NCI-H226 (cell line): ENCODE results near the gene PTPRD.

ENCODE experiments used
- DNase-seq: peaks from one replicate; pipeline ENCODE4 v3.0.0-alpha.2; 2015

PTPRD gene

DNA sequence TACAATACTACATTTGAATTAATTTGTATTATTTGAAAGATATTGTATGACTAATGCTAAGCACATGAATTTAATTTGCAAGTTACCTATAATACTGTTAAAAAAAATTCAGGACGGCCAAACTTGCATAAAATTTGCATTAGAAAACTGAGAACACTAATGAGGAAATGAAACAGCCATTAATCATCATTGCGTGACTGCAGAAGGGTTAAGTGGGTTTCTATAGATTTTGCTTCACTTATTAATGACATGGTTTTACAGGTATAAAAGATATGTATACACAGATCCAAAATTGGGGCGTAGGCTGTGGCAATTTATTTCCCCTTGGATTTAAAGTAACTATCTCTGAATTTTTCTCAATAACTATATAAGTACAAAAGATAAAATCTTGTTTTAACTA, 882.6 kb downstream of the PTPRD start:
- no peak for DNase-seq

DNA sequence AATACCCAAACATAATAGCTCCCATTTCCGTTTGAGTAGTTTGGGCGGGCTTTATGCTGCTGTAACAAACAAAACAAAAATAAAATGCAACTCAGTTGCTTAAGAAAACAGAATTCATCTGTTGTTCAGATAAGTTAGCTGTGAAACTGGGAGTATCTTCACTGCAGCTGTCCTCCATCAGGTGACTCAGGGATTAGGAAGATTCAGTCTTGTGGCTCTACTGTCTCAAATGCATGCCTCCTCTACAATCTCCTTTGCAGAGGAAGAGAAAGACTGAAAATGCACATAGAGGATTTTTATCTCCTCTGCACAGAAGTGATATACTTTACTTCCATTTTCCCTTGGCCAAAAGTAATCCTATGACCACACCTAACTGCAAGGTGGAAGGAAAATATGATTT, 883.7 kb downstream of the PTPRD start:
- DNase-seq = no peak

DNA sequence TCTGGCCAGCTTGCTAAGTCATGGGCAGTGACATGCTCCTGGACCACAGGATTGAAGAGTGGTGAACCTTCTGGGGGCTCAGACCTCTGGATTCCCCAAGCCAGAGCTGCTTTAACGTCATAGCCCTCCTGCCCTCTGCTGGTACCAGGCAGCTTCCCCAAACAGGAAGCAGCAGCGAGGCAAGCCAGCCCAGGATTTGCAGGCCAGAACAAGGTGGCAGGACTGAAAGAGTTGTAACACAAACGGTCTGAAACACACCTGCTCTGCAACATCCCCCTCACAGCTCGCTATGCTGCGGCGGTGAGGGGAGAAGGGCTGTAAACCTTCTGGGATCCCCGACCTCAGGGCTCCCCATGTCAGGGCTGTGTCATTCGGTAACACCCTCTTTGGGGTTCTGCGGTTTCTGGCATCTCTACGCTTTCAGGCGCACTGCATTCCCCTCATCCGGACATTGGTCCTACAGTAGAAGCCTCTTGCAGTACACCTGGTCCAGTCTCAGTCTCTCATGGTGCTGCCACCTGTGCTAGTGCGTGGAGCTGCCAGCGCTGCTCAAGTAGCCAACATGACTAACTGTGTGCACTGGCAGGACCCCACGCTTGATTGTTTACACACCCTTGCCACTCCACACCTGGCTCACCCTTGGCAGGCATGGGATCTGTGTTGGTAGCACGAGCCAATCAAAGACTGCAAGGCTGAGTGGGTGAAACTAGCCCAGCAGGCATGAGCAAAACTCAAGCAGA, 893.3 kb downstream of the PTPRD start:
- DNase-seq = no peak

DNA sequence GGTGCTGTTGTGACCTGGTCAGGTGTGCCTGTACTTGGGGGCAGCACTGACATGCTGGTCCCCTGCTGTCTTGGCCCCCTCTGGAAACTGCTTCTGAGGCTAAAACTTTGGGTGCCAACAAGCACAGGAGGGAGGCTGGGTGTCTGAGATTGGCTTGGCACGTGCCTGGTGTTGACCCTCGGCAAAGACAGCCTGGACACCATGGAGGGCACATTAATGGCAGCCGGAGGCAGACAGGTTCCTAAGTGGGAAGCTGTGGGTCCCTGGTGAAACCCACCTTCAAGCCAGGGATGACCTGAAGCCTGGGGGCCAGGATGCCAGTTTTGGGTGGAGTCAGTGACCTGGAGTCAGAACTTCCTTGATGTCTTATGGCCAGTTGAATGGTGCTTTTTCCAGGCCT, 894.1 kb downstream of the PTPRD start:
- no peak for DNase-seq

DNA sequence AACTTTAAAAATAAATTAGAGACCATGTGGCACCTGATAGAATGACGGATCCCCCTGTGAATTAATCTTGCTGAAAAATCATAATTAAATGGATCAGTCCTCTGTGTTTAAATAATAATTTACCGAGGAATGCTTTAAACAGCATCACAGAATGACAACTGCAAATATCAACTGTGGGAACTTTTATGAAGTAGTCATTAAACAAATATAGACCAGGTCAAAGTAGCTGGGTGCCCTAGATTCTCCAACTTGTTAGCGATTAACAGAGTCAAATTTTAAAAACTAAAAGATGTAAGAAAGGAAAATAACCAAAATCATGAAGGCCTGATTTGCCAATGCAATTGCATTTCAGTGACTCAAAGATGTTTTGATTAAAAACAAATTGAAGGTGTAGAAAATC, 933.4 kb downstream of the PTPRD start:
- DNase-seq = no peak

DNA sequence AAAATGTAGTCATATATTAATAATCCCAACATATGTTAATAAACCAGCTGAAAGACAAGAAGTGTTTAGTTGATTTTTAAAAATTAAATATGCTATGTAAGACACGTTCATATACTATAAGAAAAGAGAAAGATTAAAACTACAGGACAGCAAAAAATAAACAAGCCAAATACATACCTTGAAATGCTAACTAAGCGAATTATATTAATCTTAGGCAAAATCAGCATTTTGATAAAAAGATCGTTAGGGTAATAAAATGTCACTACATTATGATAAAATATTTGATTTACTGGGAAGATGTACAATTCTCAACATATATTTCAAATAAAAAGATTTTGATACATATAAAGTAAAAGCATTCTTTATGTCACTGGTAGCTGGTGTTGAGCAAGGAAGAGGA, 938.3 kb downstream of the PTPRD start:
- no peak for DNase-seq

DNA sequence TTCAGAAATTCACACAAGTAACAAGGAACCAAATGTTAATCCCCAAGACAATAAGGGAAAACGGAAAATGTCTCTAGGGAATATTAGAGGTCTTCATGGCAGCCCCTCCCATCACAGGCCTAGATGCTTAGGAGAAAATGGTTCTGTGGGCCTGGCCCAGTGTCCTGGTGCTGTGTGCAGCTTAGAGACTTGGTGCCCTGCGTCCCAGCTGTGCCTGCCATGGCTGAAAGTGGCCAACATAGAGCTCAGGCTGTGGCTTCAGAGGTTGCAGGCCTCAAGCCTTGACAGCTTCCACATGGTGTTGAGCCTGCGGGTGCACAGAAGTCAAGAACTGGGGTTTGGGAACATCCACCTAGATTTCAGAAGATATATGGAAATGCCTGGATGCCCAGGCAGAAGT, 942.3 kb downstream of the PTPRD start:
- no peak for DNase-seq

DNA sequence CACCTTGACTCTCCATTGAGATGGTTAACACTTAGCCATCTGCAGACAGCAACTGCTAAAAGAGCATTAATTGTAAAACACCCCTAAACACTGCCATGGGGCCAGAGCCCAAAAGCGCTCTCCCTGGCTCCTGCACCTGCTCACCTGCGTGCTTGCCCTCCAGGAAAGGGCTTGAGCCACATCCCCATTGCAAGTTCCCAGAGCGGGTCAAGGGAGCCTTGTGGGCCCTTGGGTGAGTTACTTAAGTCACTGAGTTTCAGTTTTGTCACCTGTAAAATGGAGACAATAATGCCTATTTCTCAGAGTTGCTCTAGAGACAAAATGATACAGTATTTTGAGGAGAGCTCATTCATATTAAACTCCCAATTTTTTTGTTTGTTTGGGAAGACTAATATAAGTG, 967.8 kb downstream of the PTPRD start:
- no peak for DNase-seq

DNA sequence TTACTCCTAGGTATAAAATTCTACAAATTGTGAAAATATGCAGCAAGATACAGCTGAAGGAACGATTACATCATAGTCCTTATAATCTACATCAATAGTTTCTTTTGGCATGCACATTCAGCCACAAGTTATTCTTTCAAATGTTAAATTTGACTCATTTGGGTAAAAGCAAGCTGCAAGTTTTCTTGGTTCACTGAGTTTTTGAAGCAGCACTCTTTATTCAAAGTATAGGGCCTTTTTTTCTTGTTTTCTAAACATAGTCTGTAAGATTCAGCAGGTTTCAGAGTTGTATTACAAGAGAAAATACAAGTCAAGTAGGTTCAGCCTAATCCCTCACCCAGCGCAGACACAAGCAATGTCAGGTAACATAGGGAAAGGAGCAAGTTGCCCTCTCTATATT, 981.5 kb downstream of the PTPRD start:
- DNase-seq = no peak

DNA sequence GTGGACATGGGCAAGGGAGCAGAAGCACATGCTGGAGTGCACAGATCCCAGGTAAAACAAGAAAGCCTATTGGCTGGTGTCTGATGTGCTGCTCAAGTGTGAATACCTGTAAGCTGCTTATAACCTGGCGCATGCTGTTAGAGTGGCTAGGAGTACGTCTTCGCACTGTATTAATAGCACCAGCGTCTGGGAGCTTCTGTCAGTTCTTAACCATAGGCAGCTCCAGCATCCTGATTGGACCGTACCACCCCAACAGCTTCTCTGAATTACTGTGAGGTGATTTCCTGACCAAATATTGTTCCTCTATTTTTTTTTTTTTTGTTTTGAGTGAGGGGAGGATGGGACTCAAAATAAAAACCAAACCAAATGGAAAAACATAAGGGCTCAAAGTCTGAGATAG, 987.6 kb downstream of the PTPRD start:
- DNase-seq = no peak

DNA sequence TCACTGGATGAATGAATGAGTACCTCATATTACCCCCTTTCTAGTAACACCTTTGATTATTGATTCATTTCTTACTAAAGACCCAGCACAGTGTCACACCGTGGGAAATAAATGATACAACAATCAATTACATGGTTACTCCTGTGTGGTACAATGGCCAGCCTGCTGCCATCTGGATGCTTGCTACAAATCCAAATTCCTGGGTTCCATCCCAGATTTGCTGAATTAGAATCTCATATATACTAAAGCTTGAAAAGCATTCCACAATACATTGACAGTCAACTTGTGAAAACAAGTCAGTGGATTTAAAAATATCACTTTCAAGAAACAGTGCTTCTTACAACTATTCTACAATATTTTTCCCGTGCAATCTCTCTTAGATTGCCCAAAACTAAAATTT, 989.3 kb downstream of the PTPRD start:
- no peak for DNase-seq

DNA sequence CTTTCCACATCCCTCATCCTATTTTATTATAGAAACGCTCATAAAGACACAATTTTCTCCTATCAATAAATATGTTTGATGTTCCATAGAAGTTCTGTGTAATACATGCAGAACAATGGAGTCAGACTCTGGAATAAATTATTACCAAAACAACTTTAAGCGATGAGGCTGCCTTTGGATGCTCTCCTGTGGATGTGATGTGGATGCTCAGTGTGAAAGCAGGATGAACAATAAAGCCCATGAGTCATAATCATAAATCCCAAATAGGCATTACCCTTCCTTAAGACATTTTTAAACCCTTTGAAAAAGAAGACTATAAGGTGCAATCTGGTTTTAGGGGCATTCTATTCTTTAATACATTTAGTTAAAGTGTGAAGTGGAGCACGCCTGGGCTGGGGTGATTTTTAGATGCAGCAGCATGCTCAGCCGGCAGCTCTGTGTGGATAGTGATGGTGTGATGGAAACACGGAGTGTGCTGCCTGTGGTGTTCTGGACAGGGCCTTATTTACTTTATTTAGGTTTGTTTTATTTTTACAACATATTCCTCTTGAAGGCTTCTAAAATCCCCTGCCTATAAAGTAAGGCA, 991.4 kb downstream of the PTPRD start:
- no peak for DNase-seq

DNA sequence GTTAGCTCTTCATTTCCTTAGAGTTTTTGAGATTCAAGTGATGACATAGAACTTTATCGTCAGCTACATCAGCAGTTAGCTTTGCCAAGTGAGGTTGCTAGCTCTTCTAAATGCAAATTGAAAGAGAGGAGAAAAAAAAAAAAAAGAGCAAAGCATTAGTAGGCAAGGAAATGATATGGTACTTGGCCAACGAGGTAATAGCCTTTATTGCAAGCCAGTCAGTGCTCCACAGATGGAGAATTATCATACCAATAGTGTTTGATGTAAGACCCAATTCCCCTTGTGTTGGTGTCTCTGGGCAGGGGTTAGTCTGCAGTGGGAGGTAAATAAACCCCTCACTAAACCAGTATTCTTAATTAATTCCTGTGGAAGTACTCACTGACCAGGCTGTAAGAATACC, 992.1 kb downstream of the PTPRD start:
- no peak for DNase-seq

DNA sequence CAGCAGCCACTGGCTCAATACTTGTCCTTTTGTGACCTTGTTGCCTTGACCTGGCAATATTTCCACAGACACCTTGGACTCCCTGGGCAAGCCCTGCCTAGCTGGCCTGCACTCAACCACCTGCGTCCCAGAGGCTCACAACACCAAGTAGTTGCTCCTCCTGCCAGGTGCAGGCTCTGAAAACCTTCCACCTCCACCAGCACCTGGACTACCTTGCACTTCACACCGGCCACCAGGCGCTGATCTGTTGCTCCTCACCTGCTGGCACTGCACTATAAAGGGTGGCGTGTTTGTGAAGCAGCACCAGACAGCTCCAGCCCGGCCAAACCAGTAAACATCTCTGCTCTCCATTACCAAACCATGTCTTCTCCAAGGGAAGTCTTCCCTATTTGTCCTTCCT, 997.7 kb downstream of the PTPRD start:
- DNase-seq = no peak

DNA sequence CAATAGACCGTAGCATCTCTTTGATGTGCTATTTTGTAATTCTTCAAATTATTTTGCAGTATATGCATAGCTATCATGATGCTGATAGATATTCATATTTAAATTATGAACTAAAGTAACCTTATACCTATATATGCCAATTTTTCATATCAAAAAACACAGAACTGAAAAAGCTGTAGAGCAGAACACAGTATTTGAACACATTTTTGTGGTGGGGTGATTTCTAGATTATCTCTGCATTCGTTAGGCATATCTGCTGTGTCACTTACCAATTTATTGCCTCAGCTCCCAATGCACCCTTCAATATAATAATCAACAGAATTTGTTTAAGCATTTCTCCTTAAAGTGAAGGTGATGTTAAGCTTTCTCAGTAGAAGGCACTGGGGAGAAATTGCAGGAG, 998.2 kb downstream of the PTPRD start:
- no peak for DNase-seq

DNA sequence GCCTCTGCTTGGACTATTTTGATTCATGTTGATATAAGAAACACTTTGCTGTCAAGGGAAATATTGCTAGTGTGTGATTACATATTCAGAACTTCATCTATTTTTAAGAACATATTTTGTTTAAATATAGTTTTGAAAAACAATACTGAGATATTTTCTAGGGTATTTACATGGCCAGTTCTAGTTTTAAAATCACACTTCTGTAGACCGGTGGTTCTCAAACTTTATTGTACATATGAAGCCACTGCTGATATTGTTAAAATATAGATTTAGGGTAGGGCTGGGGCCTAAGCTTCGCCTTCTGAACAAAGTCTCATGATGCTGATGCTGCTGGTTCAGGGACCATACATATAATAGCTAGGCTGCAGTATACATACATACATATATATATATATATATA, 1000.0 kb downstream of the PTPRD start:
- no peak for DNase-seq

DNA sequence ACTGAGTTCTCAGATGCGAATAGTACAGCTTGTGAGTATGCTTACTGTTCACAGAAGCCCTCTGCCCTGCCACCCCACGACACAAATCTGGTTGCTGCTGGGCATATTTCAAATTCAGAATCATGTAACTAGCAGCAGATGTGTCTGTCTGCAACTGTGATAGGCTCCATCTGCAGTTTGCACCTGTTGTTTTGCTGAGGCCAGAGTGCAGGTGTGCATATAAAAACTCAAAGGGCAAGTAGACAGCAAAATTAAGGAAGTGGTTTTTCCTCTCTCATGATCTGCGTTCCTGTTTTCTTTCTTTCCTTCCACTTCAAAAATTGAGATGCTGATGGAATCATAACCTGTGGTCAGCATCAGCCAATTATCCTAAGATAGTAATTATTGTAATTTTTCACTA, 1000.5 kb downstream of the PTPRD start:
- DNase-seq = no peak

DNA sequence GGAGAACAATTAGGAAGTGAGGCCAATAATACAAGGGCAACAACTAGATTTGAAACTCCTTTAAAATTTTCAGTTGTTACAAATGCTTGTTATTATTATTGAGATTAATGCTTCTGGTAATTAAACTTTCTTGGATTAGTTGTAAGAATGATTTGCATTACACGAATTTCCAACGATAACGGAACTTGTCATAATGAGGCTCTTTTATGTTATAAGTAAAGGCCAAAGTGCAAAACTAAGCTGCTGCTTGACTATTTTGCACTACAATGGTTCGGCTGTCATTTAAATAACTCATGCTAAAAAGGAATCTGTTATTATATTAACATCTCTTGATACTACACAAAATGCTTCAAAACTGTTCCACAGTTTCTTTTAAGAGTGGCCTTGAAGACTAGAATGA, 1007.1 kb downstream of the PTPRD start:
- no peak for DNase-seq

DNA sequence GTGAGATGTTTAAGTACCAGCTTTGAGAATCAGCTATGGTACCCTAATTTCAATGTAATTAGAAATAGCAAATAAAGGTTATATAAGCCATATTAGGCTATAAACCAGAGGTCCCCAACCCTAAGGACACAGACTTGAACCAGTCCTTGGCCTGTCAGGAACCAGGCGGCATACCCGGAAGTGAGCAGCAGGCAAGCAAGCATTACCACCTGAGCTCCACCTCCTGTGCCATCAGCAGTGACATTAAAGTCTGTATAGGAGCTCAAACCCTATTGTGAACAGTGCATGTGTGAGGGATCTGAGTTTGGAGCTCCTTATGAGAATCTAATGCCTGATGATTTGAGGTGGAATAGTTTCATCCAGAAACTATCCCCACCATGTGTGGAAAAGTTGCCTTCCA, 1009.5 kb downstream of the PTPRD start:
- no peak for DNase-seq

DNA sequence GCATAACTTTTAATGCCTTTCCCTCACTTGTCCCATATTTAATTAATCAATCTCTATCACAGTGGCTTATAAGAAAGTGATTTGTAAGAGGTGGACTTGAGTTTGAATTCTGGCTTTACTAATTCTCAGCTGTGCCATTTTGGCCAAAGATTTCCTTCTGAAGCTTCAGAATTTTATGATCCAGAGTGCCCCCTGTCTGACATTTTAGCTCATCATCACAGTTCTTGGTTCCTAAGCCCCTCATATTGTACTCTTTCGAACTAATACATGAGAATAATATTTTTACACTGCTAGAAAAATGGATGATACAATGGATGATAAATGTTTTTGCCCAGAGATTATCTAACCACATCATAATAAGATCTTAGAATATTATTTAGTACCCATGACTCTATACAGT, 1014.1 kb downstream of the PTPRD start:
- DNase-seq = no peak

DNA sequence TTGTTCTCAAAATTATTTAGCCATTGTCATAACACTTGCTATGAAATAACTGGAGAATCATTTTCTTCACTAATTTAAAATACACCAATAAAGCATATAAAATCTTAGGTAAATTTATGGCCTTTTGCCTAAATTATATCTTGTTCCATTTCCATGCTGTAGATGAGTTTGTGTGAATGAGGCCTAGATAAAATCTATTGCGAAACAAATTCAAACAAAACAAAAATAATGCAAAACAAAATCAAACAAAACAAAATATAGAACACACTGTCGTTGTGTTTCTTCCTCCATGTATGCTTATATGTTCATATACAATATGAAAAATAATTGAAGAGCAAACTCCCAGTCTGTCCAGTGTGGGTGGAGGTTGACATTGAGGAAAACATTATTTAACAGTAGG, 1020.7 kb downstream of the PTPRD start:
- DNase-seq = no peak

DNA sequence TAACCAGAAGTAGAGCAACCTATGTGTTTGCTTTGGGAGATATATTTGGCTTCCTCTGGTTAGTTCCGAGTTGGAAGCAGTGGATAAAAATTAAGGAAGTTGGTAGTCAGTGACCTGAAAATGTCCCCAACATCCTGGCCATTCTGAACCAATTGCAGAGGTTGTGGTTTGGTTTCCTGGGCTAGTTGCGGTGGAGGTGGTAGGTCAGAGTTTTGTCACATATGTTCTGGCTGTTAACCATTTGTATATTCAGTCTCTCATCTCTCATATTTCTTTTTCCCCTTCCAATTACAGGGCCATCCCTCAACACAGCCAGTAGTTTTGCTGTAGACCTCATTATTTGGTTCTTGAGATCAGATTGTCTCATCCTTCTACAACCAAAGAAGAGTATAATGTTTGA, 1026.9 kb downstream of the PTPRD start:
- no peak for DNase-seq

DNA sequence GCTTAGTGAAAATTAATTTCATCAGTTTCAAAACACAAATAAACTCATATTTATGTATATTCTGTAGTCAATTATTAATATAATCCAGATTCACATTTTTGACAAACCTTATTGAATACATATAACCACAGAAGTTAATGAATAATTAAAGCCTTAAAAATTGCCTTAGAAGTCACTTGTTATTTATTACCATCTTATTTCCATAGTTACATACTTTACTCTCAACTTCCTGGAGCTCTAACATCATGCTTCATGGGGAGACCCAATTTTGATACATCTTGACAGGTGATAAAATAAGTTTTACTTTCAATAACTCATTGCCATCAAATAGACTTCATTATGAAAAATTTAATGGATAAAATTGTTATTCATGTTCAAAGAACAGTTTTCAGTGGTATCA, 1038.7 kb downstream of the PTPRD start:
- DNase-seq = no peak

DNA sequence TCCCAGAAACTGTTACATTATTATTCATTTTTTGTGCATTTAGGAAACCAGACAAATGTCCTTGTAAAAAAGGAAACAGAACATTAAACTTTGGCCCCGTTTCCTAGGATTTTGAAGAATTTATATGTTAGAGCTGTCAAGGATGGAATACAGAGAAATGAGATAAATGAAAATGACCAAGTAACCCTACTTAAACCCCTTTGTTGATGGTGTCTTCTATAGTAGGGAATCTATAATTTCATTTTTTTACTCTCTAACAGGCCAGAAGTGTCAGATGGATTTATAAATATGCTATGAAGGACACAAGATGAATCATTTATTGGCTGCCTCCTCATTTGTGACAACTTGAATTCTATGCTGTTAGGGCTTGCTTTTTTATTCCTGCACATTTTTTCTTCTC, 1047.1 kb downstream of the PTPRD start:
- DNase-seq = no peak

DNA sequence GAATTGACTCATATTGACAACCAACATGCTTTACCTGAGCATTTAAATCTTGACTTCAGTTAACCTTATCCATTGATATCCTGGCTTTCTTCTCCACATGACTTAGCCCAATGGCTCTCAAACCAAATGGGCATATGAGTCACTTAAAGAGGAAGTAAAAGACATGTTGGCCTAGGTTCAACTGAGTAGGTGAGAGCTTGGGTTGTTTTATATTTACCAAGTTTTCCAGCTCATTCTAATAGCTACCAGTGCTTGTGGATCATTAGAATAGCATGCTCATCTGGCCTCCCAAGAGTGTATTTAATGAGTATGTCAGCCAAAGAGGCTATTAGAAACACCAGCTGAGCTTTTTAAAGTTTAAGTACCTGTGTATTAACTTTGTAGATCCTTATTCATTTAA, 1049.0 kb downstream of the PTPRD start:
- no peak for DNase-seq
